Stimulated activated CD8-positive, alpha-beta memory T cell treated with anti-CD3 and anti-CD28 coated beads, Interleukin-15, amount 100 ng/mL, for 24 hours (primary cell): ENCODE results near the gene NFE2L2.
"Not testable (repeated sequence)": the region's sequence is repeated elsewhere in the genome, so short reads cannot be mapped to it uniquely, and the experiment has no call there.

Experiments used
- DNase-seq: peaks from one replicate; pipeline ENCODE4 v3.0.0-alpha.2; 2020; ENCODE audit warnings: low read depth

The NFE2L2 gene

DNA sequence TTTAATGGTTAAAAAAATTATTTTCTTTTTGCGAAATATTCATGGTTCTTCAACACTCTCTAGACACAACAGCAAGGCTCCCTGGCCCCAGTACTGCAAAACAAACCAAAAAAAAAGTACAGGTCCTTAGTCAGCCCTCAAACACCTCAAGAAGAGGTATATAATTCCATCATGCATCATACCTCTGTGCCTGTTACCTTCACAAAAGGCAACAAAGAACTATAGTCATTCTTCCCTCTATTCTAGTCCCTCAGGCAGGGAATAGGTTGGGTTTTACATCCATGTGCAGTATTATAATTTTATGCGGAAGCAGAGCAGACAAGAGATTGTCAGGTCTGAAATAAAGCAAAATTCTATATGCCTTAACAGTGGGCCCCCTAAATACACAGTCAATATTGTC lies 8.5 kb downstream of the NFE2L2 start:
- no peak for DNase-seq

- DNase-seq: no peak
Observed at GRCh38 chr2:177255227-177255601, 9.3 kb downstream of the NFE2L2 start.

DNA sequence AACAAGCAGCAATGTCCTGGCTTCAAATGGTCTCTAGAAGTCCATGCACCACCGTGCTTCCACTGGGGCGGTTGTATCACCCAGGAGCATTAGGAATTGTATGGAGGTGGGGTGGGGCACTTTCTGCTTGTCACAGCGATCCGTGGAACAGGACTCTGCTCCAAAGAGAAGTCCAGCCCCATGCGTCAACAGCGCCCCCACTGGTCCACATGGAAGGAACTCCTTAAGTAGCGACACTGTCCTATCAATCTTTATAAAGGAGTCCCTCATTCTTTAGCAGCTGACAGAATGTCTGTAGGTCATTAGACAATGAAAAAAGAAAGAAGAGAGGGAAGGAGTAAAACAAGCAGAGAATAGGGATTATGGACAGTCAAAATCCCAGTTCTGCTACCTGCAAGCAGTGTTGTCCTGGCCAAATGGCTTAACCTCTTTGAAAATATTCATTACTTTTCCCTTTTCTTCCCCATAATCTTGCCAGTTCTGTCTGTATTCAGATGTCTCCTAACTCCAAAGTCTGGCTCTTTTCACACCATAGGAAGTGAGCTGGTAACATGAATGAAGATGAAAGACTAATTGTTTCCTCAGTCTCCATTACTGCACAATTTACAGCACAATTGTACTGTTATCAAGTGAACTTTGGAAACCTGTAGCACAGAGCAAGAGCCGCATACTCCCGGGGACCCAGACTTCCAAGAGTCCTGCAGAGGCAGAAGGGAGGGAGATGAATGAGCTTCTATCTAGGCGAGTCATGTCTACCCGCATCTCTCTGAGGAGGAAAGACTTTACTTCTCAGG lies 9.9 kb downstream of the NFE2L2 start:
- DNase-seq: no peak

GRCh38 chr2:177253704-177254103 lies 10.8 kb downstream of the NFE2L2 start:
- DNase-seq: no peak

GRCh38 chr2:177252808-177253531 lies 11.6 kb downstream of the NFE2L2 start:
- DNase-seq: no peak

GRCh38 chr2:177251165-177251542 lies 13.4 kb downstream of the NFE2L2 start:
- DNase-seq: no peak

DNA sequence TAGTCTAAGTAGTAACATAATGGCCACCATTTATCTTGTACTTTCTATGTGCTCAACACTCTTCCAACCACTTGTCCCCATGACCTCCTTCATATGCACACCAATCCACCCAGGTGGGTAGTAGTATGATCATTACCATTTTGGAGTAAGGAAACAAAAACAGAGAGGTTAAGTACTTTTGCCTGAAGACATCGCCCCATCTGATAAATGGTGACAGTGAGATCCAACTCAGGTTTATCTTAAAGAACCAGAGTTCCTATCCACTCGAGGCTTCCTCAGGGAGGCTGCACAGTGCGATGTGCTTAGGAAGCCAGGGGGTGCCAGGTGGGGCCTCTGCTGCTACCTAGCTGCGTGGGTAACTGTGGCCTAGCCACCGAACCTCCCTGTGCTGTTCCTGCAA lies 14.1 kb downstream of the NFE2L2 start:
- no peak for DNase-seq

DNA sequence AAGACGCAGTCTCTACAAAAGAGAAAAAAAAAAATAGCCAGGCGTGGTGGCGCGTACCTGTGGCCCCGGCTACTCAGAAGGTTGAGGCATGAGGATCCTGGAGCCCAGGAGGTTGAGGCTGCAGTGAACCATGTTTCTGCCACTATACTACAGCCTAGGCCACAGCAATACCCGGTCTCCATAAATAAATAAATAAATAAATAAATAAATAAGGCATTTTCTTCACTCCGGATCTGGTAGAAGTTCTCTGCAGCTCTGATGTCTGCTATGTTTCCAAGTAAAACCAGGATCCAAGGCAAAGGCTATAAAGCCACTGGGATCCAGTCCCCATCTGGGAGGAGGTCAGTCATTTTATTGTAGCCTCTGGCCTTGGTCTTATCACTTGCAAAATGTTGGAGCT lies 15.5 kb downstream of the NFE2L2 start:
- DNase-seq: no peak

DNA sequence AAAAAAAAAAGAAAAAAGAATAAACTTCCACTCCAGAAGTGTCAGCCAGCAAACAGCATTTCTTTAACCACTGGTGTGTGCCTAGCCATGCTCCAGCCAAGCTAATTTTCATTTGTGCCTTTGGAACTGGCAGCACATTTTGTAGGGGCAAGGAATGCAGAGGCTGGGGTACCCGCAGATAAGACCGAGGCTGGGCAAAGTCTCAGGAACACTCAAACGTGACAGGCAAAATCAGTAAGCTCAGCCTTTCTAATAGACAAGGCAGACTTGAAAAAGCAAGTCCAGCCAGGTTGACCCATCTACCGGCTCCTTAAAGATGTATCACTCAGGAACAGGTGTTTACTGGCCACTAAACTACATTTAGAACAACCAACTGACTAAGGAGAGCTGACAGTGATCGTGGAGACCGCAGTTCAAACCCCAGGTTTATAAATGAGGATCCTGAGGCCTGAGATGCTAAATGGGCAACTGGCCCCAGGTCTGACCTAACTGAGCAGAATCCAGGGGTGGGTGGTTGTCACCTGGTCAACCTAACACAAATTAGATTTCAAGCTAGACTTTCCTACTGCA lies 16.7 kb downstream of the NFE2L2 start:
- no peak for DNase-seq

- not testable (repeated sequence) for DNase-seq
Observed at GRCh38 chr2:177246523-177247030, 17.9 kb downstream of the NFE2L2 start.

DNA sequence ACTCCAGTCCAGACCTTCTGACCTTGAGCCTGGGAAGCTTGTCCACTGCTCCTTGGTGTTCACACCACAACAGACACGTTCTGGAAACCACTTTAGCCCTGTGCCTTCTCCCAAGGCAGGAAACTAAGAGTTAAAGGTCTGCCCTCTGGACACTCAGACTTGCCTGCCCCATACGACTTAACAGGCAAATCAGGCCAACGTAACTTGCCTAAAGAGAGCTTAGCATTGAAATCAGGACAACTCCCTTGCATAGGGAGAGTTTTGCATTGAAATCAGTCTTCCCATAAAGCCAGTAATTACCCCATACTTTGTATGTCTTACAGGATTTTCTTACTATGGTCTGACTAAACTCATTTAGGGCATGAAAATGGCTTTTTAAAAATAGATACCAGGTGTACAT lies 18.5 kb downstream of the NFE2L2 start:
- no peak for DNase-seq

DNA sequence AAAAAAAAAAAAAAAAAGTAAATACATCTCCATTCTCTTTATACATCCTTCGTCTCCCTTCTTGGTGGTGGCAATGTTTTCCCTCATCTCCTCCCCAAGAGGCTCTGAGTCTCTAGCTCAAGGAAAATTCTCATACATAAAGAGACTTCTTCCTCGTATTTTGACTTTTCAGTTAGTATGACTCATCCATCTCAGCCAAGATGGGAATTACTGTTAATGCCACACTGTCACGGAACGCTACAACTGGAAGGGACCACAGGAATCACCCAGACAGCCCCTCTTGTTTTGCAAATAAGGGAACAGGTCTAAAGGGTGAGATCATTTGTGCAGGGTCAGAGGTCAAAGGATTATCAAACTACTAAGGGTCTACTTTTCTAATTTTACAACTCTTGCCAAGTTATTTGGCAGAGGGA lies 19.5 kb downstream of the NFE2L2 start:
- DNase-seq: no peak

- DNase-seq: no peak
Observed at GRCh38 chr2:177244244-177244771, 20.2 kb downstream of the NFE2L2 start.

DNA sequence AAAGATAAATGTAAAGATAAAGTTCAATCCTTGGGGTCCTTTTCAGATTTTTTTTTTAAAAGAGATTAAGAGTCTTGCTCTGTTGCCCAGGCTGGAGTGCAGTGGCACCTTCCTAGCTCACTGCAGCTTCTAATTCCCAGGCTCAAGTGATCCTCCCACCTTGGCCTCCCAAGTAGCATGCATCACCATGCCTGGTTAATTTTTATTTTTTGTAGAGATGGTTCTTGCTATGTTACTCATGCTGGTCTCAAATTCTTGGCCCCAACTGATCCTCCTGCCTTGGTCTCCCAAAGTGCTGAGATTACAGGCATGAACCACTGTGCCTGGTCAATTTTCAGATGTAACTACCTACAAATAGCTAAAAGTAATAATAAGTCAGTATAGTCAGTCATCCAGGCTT lies 21.1 kb downstream of the NFE2L2 start:
- DNase-seq: no peak

GRCh38 chr2:177243073-177243472 lies 21.5 kb downstream of the NFE2L2 start:
- no peak for DNase-seq

DNA sequence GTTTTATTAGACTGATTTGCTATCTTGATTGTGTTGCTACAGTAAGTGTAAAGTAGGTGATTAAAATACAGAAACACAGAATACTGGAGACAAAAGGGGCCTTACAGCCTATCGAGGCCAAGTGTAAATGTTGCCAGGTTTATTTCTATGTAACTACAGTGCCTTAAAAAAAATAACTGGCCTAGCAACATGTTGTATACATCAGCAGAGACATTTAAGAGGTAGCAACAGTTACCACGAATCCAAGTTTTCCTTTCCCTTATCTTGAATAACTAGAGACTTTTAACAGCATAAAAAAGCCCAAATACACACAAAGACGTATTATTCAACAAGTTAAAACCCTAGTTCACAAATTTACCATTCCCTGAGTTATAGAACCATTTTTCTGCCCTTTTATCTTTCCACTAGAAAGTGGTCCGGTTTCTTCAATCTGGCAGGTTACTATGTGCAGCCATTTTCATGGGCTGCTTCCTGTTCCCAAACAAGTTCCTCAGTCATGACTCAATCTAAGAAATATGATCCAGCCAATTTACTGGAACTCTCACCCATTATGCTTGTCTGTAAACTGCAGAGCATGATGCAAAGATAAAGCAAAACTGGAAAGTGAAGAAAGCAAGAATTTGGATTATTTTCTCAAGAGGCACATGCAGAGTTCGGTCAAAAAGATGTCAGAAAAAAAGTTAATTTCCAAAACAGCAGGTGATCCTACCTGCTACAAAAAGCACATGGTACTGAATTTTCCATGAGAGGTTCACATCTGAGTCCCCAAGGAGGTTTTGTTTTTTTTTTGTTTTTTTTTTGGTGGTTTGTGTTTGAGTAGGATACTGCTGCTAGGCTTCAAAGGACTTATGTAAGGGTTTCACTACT lies 22.2 kb downstream of the NFE2L2 start:
- no peak for DNase-seq

DNA sequence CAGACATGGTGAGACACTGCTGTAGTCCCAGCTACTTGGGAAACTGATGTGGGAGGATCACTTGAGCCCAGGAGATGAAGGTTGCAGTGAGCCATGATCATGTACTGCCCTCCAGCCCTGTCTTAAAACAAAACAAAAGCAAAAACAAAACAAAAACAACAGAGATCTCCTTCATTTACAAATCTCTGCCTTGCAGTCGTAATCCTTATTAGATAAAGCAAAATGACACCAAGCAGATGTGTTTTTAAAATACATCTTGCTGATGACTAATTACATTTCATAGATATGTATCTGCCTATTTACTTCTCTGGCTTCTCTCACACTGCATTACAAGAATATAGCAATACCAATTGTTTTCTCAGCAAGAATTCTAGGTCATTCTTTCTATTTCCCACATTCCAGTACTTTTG lies 22.8 kb downstream of the NFE2L2 start:
- DNase-seq: no peak

DNA sequence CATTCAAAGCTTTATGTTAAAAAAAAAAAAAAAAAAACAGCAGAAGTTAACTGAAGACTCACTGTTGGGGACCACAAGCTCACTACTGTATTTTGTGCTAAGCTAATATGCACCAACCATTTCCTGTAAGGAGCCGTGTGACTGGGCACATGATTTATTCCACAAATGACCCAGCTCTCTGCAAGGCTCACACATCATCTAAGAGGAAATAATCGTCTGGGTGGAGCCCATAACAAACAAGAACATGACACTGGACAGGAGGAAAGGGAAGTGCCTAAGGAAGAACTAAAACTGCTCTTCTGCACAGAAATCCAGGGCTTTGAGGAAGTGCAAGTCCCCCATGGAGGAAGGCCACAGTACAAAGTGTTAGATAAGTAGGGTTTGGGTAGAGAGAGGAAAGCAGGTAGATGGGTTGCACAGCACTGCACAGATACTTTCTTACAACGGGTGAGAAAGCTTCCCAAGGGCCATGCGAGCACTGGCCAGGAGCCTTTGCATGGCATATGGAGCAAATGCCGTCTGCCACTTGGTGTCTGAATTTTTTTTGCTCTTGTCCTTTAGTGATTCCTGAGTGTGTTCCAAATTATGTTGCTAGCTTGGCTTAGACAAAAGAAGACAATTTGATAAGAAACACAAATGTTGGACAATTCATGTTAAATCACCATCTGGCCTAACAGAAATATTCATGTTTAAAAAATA lies 24.4 kb downstream of the NFE2L2 start:
- DNase-seq: no peak

GRCh38 chr2:177239053-177239452 lies 25.5 kb downstream of the NFE2L2 start:
- DNase-seq: no peak

DNA sequence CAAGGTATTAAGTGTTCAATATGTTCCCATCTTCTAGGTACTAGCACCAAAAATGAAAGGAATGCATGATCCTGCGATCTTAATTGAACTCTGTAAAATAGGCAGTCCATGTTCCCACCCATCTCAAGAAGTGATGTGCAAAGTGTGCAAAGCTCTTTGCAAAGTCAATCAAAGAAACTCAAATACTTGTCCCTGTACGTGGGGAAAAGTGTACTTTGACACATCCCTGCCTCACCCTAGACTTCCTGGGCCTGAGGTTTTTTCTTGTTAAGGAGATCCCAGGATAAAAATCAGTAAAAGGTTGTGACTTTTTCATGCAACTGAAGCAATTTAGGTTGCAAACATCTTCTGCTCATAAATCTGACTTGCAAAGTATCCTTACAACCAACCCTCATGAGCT lies 26.6 kb downstream of the NFE2L2 start:
- DNase-seq: no peak

GRCh38 chr2:177235855-177236437 lies 28.6 kb downstream of the NFE2L2 start:
- DNase-seq: no peak
